Heart right ventricle (tissue), 16 donors: ENCODE measurements around the gene ZSCAN26. TPM values are rescaled to one million over a fixed set of nuclear protein-coding genes. Genes with fewer than 3 reads are reported as not detected.
A peak's percentile ranks its signal among the peaks of the same experiment; 100 is the strongest.

Source experiments
- ATAC-seq, 8 donors: fragments of 200-7000 bp; cut with Tn5 transposase; one replicate each; pipeline ENCODE4 v1.9.1; 2020; ENCODE audit warnings: mild to moderate bottlenecking in 8 of 8, moderate library complexity in 8 of 8, moderate number of reproducible peaks in 1 of 8
- DNase-seq, 2 donors: peaks; one replicate each; pipeline ENCODE4 v3.0.0-alpha.2; 2020
- H3K27ac ChIP-seq, 10 donors: fragments of 200-600 bp; sonication (generic) in 2 of 10; one replicate each; pipeline versions ENCODE4 v1.5.0 to v1.8.0; 2020 to 2022; ENCODE audit warnings: mild to moderate bottlenecking in 3 of 10
- H3K27me3 ChIP-seq, 7 donors: fragments of 200-600 bp; one replicate each; pipeline ENCODE4 v1.8.0; 2021 to 2022; ENCODE audit warnings: mild to moderate bottlenecking in 2 of 7
- H3K36me3 ChIP-seq, 9 donors: fragments of 200-600 bp; sonication (generic) in 1 of 9; one replicate each; pipeline versions ENCODE4 v1.5.0 to v1.8.0; 2020 to 2022; ENCODE audit warnings: mild to moderate bottlenecking in 2 of 9
- H3K4me1 ChIP-seq, 9 donors: fragments of 200-600 bp; sonication (generic) in 1 of 9; one replicate each; pipeline versions ENCODE4 v1.5.0 to v1.8.0; 2020 to 2022; ENCODE audit warnings: mild to moderate bottlenecking in 4 of 9
- H3K4me3 ChIP-seq, 10 donors: fragments of 200-600 bp; sonication (generic) in 2 of 10; one replicate each; pipeline versions ENCODE4 v1.5.0 to v1.8.0; 2020 to 2022; ENCODE audit warnings: mild to moderate bottlenecking in 7 of 10, moderate library complexity in 2 of 10
- H3K9me3 ChIP-seq, 11 donors: fragments of 200-600 bp in 10 of 11; sonication (generic) in 2 of 11; one replicate each; pipeline versions ENCODE4 v1.5.0 to v1.8.0; 2013 to 2022; ENCODE audit warnings: mild to moderate bottlenecking in 2 of 11, control low read depth in 1 of 11, moderate library complexity in 1 of 11
- CTCF ChIP-seq, 9 donors: fragments of 200-600 bp; sonication (generic) in 2 of 9; IDR thresholded peaks; one replicate each; pipeline versions ENCODE4 v1.5.0 to v1.8.0; 2021 to 2022; ENCODE audit warnings: antibody characterized with exemption in 9 of 9, mild to moderate bottlenecking in 5 of 9, moderate library complexity in 1 of 9
- WGBS, 2 donors: extraction: QIAGEN DNeasy Blood & Tissue Kit; methylation state at CpG; one replicate each; pipeline ENCODE4 v1.1.7; 2013; ENCODE audit warnings: inconsistent platforms in 1 of 2; 5-methylcytosine and 5-hydroxymethylcytosine counted together
- intact Hi-C, 10 donors: fragments of 100-400 bp; cut with DNase I; formaldehyde crosslinking; loops; one replicate each; pipeline versions ENCODE4 v1.11.1 to v1.14.2; 2022
- long read RNA-seq, 3 donors: library from polyadenylated mRNA; unstranded; transcript quantifications; one replicate each; pipeline ENCODE4 v2.0.0, GENCODE V29; 2020 to 2021
- polyA plus RNA-seq, 2 donors: library from polyadenylated mRNA; stranded (reverse); fragments of 200-250 nt; gene quantifications; one replicate each; pipeline ENCODE4 v1.2.3, GENCODE V29; 2013
- total RNA-seq, 10 donors: library from RNA; stranded (reverse); fragmentation: NEBNext Ultra II Directional in 3 of 10; extraction: Animal tissue kit (Norgen Biotek cat#: 25700) in 3 of 10; gene quantifications; one replicate each; pipeline versions ENCODE4 v1.2.1 to v1.2.4, GENCODE V29; 2021 to 2023
- donor health status: Arrhythmogenic right ventricular cardiomyopathy.
- donor health status: ischemic (EF 13 %, LVEDD 7.1; RV severe dilation, severe dysfunction).
- donor health status: healthy with polysubstance abuse.
- donor health status: DM: no; HTN: yes; CAD: no.
- donor health status: DM: no; HTN: no; CAD: no.
- donor health status: ischemic (EF 25% LVEDD 6.9; RV normal size, moderate dysfunction).
- donor health status: ischemic (EF 25% LVEDD 5.7; RV mildly dilated, moderate dysfunction).
- donor health status: healthy.
- donor health status: DM: yes; HTN: yes; CAD: no.
- donor health status: Ischemic cardiomyopathy.
- donor health status: ischemic (EF 35%, LVEDD 5.7; RV mildly dilated, moderate dysfunction).
- donor health status: nonischemic (EF 11% LVEDD 7.7; RV severe dilation, severe dysfunction).
- donor health status: DM: yes; HTN: yes; CAD: no.
- donor health status: PGD.
- donor health status: ischemic (EF 29% LVEDD 5.4; RV normal size, mild dysfunction).
- donor health status: nonischemic (EF 23%, LVEDD 6.1; RV moderate dilation, normal function).

ZSCAN26 gene
- total RNA-seq (10 to 100 TPM in 9 of 10 donors, 1 to 10 TPM in 1; 8.9 to 17.8 (median 12.8) TPM), polyA plus RNA-seq (10 to 100 TPM in 1 of 2 donors, 1 to 10 TPM in 1; 7.5 to 12.7 TPM)
- long read RNA-seq, donor 1, transcript ZSCAN26-202 (4 exons, 2,835 nt), result major isoform, 7 of 16 reads
- long read RNA-seq, donor 1, partial matches to known transcripts, result 3 of 16 reads
- long read RNA-seq, donor 1, other reads (novel, unspliced or antisense), result 2 of 16 reads
- long read RNA-seq, donor 2, transcript ZSCAN26-202 (4 exons, 2,835 nt), result major isoform, 5 of 14 reads
- long read RNA-seq, donor 2, partial matches to known transcripts, result 3 of 14 reads
- long read RNA-seq, donor 2, other reads (novel, unspliced or antisense), result 2 of 14 reads
- long read RNA-seq, donor 3, transcript ZSCAN26-202 (4 exons, 2,835 nt), result minor isoform, 5 of 20 reads
- long read RNA-seq, donor 3, transcript ZSCAN26-201 (4 exons, 2,362 nt), result major isoform, 10 of 20 reads
- long read RNA-seq, donor 3, partial matches to known transcripts, result 2 of 20 reads
- long read RNA-seq, donor 3, other reads (novel, unspliced or antisense), result 0 of 20 reads

DNA sequence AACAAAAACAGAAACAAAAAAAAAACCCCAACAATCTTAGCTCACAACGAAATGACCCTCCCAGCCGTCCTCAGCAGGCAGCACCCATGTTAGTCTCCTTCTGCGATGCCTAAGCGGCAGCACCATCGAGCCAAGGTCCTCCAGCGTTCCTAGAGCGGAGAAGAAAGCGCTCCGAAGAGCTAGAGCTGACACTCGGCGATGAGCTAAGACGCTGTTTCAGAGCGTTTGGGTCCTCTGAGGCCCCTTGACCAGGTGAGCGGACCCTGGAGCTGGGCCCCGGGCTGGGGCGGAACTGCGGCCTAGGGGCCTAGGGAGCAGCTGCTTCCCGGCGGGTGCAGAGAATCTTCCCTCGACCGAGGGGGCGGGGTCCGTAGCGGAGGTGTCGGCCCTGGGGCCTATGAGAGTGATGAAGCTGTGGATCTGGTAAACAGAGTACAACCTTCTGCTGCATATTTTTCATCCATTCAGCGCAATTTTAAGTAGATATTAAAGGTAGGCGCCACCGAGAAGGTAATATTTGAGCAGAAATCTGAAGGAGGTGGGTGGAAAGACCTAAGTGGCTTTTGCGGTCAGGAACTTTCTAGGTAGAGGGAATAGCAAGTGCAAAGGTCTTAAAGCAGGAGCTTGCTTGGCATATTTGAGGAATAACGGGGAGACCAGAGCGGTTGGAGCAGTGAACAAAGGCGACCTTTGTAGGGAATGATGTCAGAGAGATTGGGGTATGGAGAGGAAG, at the start of gene ZSCAN26:
ZSCAN26 (plus strand) TSS at position 182 of the 733 bp plus-strand sequence. CDS start 4,777 bp downstream, outside the sequence.
- TF ChIP-seq CTCF (IDR thresholded peaks at IDR 0.05), result no peak
- intact Hi-C loops, result loop anchor here in 5 of 10 donors (1.0 to 10.0 kb wide), 7 partner anchors 8 to 130 kb away; partner anchors contain the start of genes ZSCAN31 (in 2 of the 5), NKAPL (in 1 of the 5) and ZKSCAN4 (in 1 of the 5)
- WGBS, 2 donors, result 0 to 1% methylated on average over 32 of the region's 32 CpGs
- H3K4me1 ChIP-seq, result peaks cover 0 to 37% (median 18%) of the 10 kb centered on the region in 9 donors
- H3K27me3 ChIP-seq, result no peaks in the 10 kb centered on the region
- H3K27ac ChIP-seq, result peak within 1 kb of the TSS; percentile 67 to 97 (median 84)
- H3K4me3 ChIP-seq, result peak within 1 kb of the TSS; percentile 48 to 90 (median 80)
- ATAC-seq (peak; percentile 95 to 99 (median 98)), DNase-seq (peak; percentile 87 to 91)
- no peaks in the 10 kb centered on the region for H3K9me3 ChIP-seq
- H3K36me3 ChIP-seq, result peaks cover 0 to 14% (median 5%) of the 10 kb centered on the region in 9 donors

GRCh38 chr6:28217890-28218289, 49.1 kb upstream of the ZSCAN26 start:
- peak overlapping the region in 6 of 10 donors; percentile 53 to 73 (median 66) for H3K4me3 ChIP-seq

DNA sequence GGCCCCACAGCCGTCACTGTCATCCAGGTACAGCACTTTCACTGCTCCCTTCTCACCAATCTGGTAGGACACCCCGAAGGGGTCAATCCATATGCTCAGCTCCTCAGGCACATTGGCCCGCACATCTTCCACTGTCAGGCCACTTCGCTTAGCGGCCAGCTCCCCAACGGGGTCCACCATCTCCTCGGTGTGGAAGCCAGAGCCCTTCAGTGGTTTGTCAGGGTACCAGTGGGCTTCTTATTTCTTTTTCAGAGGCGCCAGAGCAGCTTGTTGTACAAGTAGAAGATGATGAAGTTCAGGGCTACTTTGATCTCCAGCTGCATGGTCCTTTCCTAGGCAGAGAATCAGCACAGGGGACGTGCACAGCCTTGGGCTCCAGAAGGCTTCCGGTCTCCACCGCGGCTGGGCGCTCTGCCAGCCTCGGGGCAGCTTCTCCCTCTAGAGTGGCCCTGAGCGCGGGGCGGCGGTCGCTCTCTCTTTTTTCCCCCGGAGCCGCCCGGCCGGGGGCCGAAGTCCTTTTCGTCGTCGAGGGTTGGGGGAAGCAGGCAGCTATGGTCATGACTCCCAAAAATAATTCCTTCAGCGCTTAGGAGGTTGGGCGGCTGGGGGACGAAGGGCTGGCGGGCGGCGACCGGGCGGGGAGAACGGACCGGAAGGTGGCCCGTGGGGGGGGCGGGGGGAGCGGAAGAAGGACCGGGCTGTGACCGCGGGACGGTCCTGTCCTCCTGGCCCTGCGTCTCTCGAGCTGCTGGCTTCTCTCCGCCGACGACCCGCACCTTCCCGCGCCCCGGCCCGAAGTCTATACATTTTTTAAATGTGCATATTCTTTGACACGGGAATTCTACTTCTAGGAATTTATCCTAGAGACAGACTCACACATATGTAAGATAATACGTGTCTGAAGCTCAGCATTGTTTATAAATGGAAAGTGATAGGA, 48.4 kb upstream of the ZSCAN26 start:
- DNase-seq, result peak; percentile 85
- peaks cover 0 to 76% (median 51%) of the 10 kb centered on the region in 7 donors for H3K27me3 ChIP-seq
- H3K36me3 ChIP-seq, result no peaks in the 10 kb centered on the region
- peak; percentile 94 to 97 (median 96) for ATAC-seq
- H3K9me3 ChIP-seq, result no peaks in the 10 kb centered on the region
- H3K4me3 ChIP-seq, result peak overlapping the region; percentile 38 to 73 (median 63)
- intact Hi-C loops, result loop anchor here in 3 of 10 donors (5.0 to 10.0 kb wide), 3 partner anchors 34 to 76 kb away; partner anchors contain the start of genes ZKSCAN4 (in 1 of the 3) and ZKSCAN8 (in 1 of the 3)
- WGBS, 2 donors, result 11% methylated on average over 55 to 56 of the region's 56 CpGs
- no peak for TF ChIP-seq CTCF (IDR thresholded peaks at IDR 0.05)
- peak overlapping the region in 9 of 10 donors; percentile 75 to 90 (median 80) for H3K27ac ChIP-seq
- peaks cover 2 to 16% (median 13%) of the 10 kb centered on the region in 9 donors for H3K4me1 ChIP-seq

More at GRCh38 chr6:28217890-28218289, 49.1 kb upstream of the ZSCAN26 start:
- WGBS, 2 donors, result 90 to 92% methylated on average over 12 of the region's 12 CpGs
- Histone ChIP-seq H3K27me3 (peaks cover 0 to 79% (median 56%) of the 10 kb centered on the region in 7 donors), H3K4me1 (peaks cover 2 to 18% (median 13%) of the 10 kb centered on the region in 9 donors), H3K36me3 (no peaks in the 10 kb centered on the region), H3K27ac (no peak overlapping the region), H3K9me3 (no peaks in the 10 kb centered on the region)
- DNase-seq (no peak), ATAC-seq (peak in 1 of 8 donors; percentile 17)
- intact Hi-C loops, result loop anchor here in 3 of 10 donors (5.0 to 10.0 kb wide), 3 partner anchors 34 to 76 kb away; partner anchors contain the start of genes ZKSCAN4 (in 1 of the 3) and ZKSCAN8 (in 1 of the 3)
- no peak for TF ChIP-seq CTCF (IDR thresholded peaks at IDR 0.05)
